GM13976 (cell line): ENCODE data around the gene RNASE7.

Experiments used
- DNase-seq: peaks from one replicate; pipeline ENCODE4 v3.0.0; 2012; ENCODE audit warnings: low spot score
- CTCF ChIP-seq: IDR thresholded peaks from 2 replicates; pipeline ENCODE4 v1.5.1; 2012; ENCODE audit warnings: borderline replicate concordance, mild to moderate bottlenecking; ENCODE audit not compliant: insufficient read depth; ENCODE audit errors: extremely low read depth, missing control alignments, control extremely low read depth
- in situ Hi-C: fragments of 300-500 bp; cut with MboI; formaldehyde crosslinking; loops from one replicate; pipeline ENCODE4 v1.12.0; 2022; ENCODE audit warnings: low sequenced_read_pairs, mixed read lengths, inconsistent platforms; ENCODE audit not compliant: unreplicated experiment

The RNASE7 gene

GRCh38 chr14:21050597-21050996 is 8.4 kb downstream of the RNASE7 start:
- no peak for TF ChIP-seq CTCF
- in situ Hi-C loops = no loop called here
- DNase-seq = no peak

GRCh38 chr14:21053184-21054122 is 11.3 kb downstream of the RNASE7 start:
- in situ Hi-C loops = no loop called here
- no peak for DNase-seq
- no peak for TF ChIP-seq CTCF

GRCh38 chr14:21054123-21054767 is 12.1 kb downstream of the RNASE7 start:
- in situ Hi-C loops = no loop called here
- TF ChIP-seq CTCF = no peak
- DNase-seq = no peak

GRCh38 chr14:21054768-21055145 is 12.6 kb downstream of the RNASE7 start:
- DNase-seq = no peak
- no peak for TF ChIP-seq CTCF
- in situ Hi-C loops = no loop called here

- in situ Hi-C loops = no loop called here
These were observed 13.4 kb downstream of the RNASE7 start for GRCh38 chr14:21055432-21056117.

More at GRCh38 chr14:21055432-21056117, 13.4 kb downstream of the RNASE7 start:
- TF ChIP-seq CTCF = no peak
- DNase-seq = no peak
